ENCODE data around the gene CBL.

The CBL gene

DNA sequence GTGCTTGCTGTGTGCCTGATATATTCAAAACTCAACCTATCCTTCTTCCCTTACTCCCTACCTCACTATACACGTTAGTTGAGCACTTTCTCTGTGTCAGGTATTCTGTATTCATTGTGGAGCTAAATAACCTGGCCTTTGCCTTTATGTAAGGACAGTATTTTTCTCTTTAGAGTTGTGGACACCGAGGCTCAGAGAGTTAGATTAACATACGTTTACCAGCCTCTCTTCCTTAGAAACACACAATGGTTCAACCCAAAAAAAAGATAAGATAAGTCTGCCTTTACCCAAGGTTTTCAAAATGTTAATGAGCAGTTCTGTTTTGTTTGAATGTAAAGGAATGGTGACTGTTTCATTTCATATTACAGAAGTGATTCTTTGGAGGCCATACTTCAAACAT is 45.0 kb downstream of the CBL start:
- H3K9ac ChIP-seq (ENCODE audit: low read depth, low read length), result no peak overlapping the region
- no peaks in the 10 kb centered on the region for H3K4me1 ChIP-seq (ENCODE audit: insufficient read depth, low read length)
- H3K9me3 ChIP-seq (ENCODE audit: control insufficient read depth, insufficient read depth, low read length), result no peaks in the 10 kb centered on the region; the same call in 1 of the 2 replicates
- no peaks in the 10 kb centered on the region for H3K36me3 ChIP-seq (ENCODE audit: insufficient read depth, low read length)

DNA sequence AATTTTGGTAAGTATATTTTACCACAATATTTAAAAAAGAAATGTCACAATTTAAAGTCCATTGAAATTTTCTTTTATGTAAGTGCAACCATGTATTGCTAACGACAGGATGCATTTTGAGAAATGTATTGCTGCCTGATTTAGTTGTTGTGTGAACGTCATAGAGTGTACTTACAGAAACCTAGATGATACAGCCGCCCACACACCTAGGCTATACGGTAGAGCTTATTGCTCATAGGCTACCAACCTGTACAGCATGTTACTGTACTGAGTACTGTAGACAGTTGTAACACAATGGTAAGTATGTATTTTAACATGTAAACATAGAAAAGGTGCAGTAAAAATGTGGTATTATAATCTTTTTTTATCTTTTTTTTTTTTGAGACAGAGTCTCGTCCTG is 48.1 kb downstream of the CBL start:
- no peaks in the 10 kb centered on the region for H3K4me1 ChIP-seq (ENCODE audit: insufficient read depth, low read length)
- H3K9ac ChIP-seq (ENCODE audit: low read depth, low read length), result no peak overlapping the region
- no peaks in the 10 kb centered on the region; the same call in 1 of the 2 replicates for H3K9me3 ChIP-seq (ENCODE audit: control insufficient read depth, insufficient read depth, low read length)
- no peaks in the 10 kb centered on the region for H3K36me3 ChIP-seq (ENCODE audit: insufficient read depth, low read length)

GRCh38 chr11:119258180-119258579 is 52.0 kb downstream of the CBL start:
- H3K4me1 ChIP-seq (ENCODE audit: insufficient read depth, low read length), result peaks cover 3% of the 10 kb centered on the region; the same call in 1 of the 2 replicates
- H3K9ac ChIP-seq (ENCODE audit: low read depth, low read length), result no peak overlapping the region

GRCh38 chr11:119258983-119259382 is 52.8 kb downstream of the CBL start:
- Histone ChIP-seq H3K36me3 (ENCODE audit: insufficient read depth, low read length) (no peaks in the 10 kb centered on the region), H3K9me3 (ENCODE audit: control insufficient read depth, insufficient read depth, low read length) (no peaks in the 10 kb centered on the region), H3K4me1 (ENCODE audit: insufficient read depth, low read length) (peaks cover 3% of the 10 kb centered on the region; the same call in 1 of the 2 replicates), H3K9ac (ENCODE audit: low read depth, low read length) (no peak overlapping the region)

More at GRCh38 chr11:119258180-119258579, 52.0 kb downstream of the CBL start:
- Histone ChIP-seq H3K9me3 (ENCODE audit: control insufficient read depth, insufficient read depth, low read length) (no peaks in the 10 kb centered on the region), H3K36me3 (ENCODE audit: insufficient read depth, low read length) (no peaks in the 10 kb centered on the region)

DNA sequence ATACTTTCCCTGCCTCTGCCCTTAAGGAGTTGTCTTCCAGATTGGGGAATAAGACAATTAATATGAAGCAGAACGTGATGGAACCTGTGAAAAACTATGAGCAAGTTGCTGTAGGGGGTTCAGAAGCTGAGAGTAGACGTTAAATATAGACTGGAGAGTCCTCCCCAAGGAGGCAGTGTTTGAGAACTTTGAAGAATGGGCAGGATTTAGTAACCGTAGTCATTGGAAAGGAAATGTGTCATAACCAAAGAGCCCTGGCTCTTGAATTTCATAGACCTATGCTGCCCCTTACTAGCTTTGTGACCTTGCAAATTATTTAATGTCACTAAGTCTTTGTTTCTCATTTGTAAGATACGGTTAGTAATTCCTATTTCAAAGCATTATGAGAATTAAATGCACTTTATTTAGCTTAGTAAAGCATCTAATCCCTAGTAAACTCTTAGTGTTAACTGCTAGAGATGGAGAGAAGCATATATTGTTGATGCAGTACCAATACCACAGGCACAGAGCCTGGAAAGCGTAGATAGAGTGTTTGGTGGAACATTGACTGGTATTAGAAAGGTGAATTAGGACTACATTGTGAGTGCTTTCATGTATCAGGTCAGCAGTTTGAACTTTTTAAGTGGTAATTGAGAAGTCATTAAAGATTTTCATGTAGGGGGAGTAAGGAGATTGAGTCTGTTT is 56.7 kb downstream of the CBL start:
- H3K9me3 ChIP-seq (ENCODE audit: control insufficient read depth, insufficient read depth, low read length), result no peaks in the 10 kb centered on the region
- no peaks in the 10 kb centered on the region for H3K36me3 ChIP-seq (ENCODE audit: insufficient read depth, low read length)
- H3K4me1 ChIP-seq (ENCODE audit: insufficient read depth, low read length), result peaks cover 16% of the 10 kb centered on the region
- no peak overlapping the region for H3K9ac ChIP-seq (ENCODE audit: low read depth, low read length)

GRCh38 chr11:119263352-119263940 is 57.3 kb downstream of the CBL start:
- Histone ChIP-seq H3K36me3 (ENCODE audit: insufficient read depth, low read length) (no peaks in the 10 kb centered on the region), H3K9me3 (ENCODE audit: control insufficient read depth, insufficient read depth, low read length) (no peaks in the 10 kb centered on the region), H3K9ac (ENCODE audit: low read depth, low read length) (no peak overlapping the region), H3K4me1 (ENCODE audit: insufficient read depth, low read length) (peaks cover 16% of the 10 kb centered on the region)

DNA sequence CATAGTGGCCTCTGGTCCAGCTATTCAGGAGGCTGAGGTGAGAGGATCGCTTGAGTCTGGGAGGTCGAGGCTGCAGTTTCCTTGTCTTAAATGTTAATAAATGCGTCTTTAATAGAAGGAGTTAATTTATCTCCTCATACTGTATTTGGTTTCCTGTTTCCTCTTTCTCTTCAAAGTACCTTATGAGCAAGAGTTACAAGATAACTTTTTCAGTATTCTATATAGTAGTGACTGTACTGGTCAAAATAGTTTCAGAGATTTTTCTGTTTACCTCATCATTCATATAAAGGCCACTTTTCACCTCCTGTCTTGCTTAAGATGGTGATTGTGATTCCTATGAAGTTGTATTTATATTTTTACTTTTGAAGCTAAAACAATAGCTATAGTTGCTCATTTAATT is 59.9 kb downstream of the CBL start:
- H3K36me3 ChIP-seq (ENCODE audit: insufficient read depth, low read length), result no peaks in the 10 kb centered on the region
- no peaks in the 10 kb centered on the region for H3K9me3 ChIP-seq (ENCODE audit: control insufficient read depth, insufficient read depth, low read length)
- peaks cover 16% of the 10 kb centered on the region for H3K4me1 ChIP-seq (ENCODE audit: insufficient read depth, low read length)
- no peak overlapping the region for H3K9ac ChIP-seq (ENCODE audit: low read depth, low read length)

- Histone ChIP-seq H3K9ac (ENCODE audit: low read depth, low read length) (no peak overlapping the region), H3K9me3 (ENCODE audit: control insufficient read depth, insufficient read depth, low read length) (no peaks in the 10 kb centered on the region), H3K36me3 (ENCODE audit: insufficient read depth, low read length) (no peaks in the 10 kb centered on the region), H3K4me1 (ENCODE audit: insufficient read depth, low read length) (peaks cover 16% of the 10 kb centered on the region)
Observed at GRCh38 chr11:119266517-119267255, 60.5 kb downstream of the CBL start.

- no peak overlapping the region for H3K9ac ChIP-seq (ENCODE audit: low read depth, low read length)
- no peaks in the 10 kb centered on the region for H3K9me3 ChIP-seq (ENCODE audit: control insufficient read depth, insufficient read depth, low read length)
- peaks cover 16% of the 10 kb centered on the region for H3K4me1 ChIP-seq (ENCODE audit: insufficient read depth, low read length)
- no peaks in the 10 kb centered on the region; the same call in 1 of the 2 replicates for H3K36me3 ChIP-seq (ENCODE audit: insufficient read depth, low read length)
Observed at GRCh38 chr11:119267645-119268044, 61.5 kb downstream of the CBL start.

DNA sequence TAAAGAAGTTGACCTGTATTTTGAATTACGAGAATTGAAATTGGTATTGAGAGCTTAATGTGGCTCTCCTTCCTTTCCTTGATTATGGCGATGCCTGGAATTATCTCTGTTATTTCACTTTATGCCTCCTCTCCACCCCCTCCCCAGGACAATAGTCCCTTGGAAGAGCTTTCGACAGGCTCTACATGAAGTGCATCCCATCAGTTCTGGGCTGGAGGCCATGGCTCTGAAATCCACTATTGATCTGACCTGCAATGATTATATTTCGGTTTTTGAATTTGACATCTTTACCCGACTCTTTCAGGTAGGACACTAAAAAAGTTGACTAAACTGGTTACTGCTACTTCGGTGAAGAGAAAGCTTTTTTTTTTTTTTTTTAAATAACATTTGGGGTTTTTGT is 67.6 kb downstream of the CBL start:
- Histone ChIP-seq H3K9me3 (ENCODE audit: control insufficient read depth, insufficient read depth, low read length) (no peaks in the 10 kb centered on the region), H3K36me3 (ENCODE audit: insufficient read depth, low read length) (peaks cover 20% of the 10 kb centered on the region), H3K9ac (ENCODE audit: low read depth, low read length) (no peak overlapping the region), H3K4me1 (ENCODE audit: insufficient read depth, low read length) (no peaks in the 10 kb centered on the region)

GRCh38 chr11:119277660-119278059 is 71.5 kb downstream of the CBL start:
- no peak overlapping the region for H3K9ac ChIP-seq (ENCODE audit: low read depth, low read length)
- no peaks in the 10 kb centered on the region for H3K4me1 ChIP-seq (ENCODE audit: insufficient read depth, low read length)
- H3K9me3 ChIP-seq (ENCODE audit: control insufficient read depth, insufficient read depth, low read length), result no peaks in the 10 kb centered on the region
- peaks cover 22% of the 10 kb centered on the region for H3K36me3 ChIP-seq (ENCODE audit: insufficient read depth, low read length)

GRCh38 chr11:119282495-119282894 is 76.4 kb downstream of the CBL start:
- H3K4me1 ChIP-seq (ENCODE audit: insufficient read depth, low read length), result no peaks in the 10 kb centered on the region
- H3K9me3 ChIP-seq (ENCODE audit: control insufficient read depth, insufficient read depth, low read length), result no peaks in the 10 kb centered on the region
- H3K36me3 ChIP-seq (ENCODE audit: insufficient read depth, low read length), result peaks cover 28% of the 10 kb centered on the region
- no peak overlapping the region for H3K9ac ChIP-seq (ENCODE audit: low read depth, low read length)

- Histone ChIP-seq H3K9me3 (ENCODE audit: control insufficient read depth, insufficient read depth, low read length) (no peaks in the 10 kb centered on the region), H3K36me3 (ENCODE audit: insufficient read depth, low read length) (peaks cover 18% of the 10 kb centered on the region), H3K9ac (ENCODE audit: low read depth, low read length) (no peak overlapping the region), H3K4me1 (ENCODE audit: insufficient read depth, low read length) (no peaks in the 10 kb centered on the region)
Observed at GRCh38 chr11:119284344-119285157, 78.4 kb downstream of the CBL start.

GRCh38 chr11:119285431-119285830 is 79.3 kb downstream of the CBL start:
- Histone ChIP-seq H3K9ac (ENCODE audit: low read depth, low read length) (no peak overlapping the region), H3K9me3 (ENCODE audit: control insufficient read depth, insufficient read depth, low read length) (no peaks in the 10 kb centered on the region), H3K36me3 (ENCODE audit: insufficient read depth, low read length) (peaks cover 18% of the 10 kb centered on the region), H3K4me1 (ENCODE audit: insufficient read depth, low read length) (no peaks in the 10 kb centered on the region)
